ENCODE measurements around the gene GPC6. TPM values are rescaled to one million over a fixed set of nuclear protein-coding genes. Genes with fewer than 3 reads are reported as not detected.

Gene GPC6
- polyA plus RNA-seq, 1 donor (not counting 4 experiments of a cell fraction or from before 2014, with no cell fraction given), result 0.42 TPM

DNA sequence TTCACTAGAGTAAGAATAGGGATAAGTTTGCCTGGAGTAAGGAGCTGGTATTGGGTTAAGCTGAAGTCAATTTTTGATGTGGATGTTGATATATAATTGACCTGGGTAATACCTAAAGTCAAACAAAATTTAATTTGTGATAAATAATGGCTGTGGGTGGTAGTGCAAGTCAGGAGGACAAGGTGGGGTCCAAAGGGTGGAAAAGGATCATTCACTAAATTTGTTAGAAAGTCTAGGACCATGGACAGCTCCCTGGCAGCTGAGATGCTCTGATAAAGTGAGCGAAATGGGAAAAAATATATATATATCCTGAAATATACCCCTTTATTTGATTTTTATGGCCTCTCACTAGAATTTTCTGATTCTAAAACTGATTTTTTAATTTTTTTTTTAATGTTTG, 463.5 kb downstream of the GPC6 start:
- Histone ChIP-seq H3K4me2 (ENCODE audit: control insufficient read depth, extremely low read depth, insufficient read depth, low read depth, low read length) (no peak overlapping the region), H3K27me3 (ENCODE audit: control insufficient read depth, extremely low read depth, insufficient read depth, low read length) (no peaks in the 10 kb centered on the region), H3K27ac (ENCODE audit: control insufficient read depth, insufficient read depth, low read length) (no peak overlapping the region), H3K36me3 (ENCODE audit: control insufficient read depth in 2 of 2, extremely low read depth in 1 of 2, insufficient read depth in 2 of 2, low read length in 2 of 2) (no peaks in the 10 kb centered on the region), H4K20me1 (ENCODE audit: control insufficient read depth, extremely low read depth, insufficient read depth, low read length) (no peaks in the 10 kb centered on the region), H3K79me2 (ENCODE audit: control insufficient read depth, insufficient read depth, low read length) (no peaks in the 10 kb centered on the region), H2AFZ (ENCODE audit: control insufficient read depth, low read length) (no peak overlapping the region), H3K4me1 (ENCODE audit: control insufficient read depth, extremely low read depth, insufficient read depth, low read length) (no peaks in the 10 kb centered on the region), H3K4me3 (ENCODE audit: control insufficient read depth in 2 of 3, extremely low read depth in 1 of 3, insufficient read depth in 2 of 3, low read depth in 1 of 3, low read length in 3 of 3) (no peak overlapping the region), H3K9me3 (ENCODE audit: control insufficient read depth, low read depth, low read length) (no peaks in the 10 kb centered on the region), H3K9me1 (ENCODE audit: control insufficient read depth, extremely low read depth, insufficient read depth, low read length) (no peaks in the 10 kb centered on the region), H3K9ac (ENCODE audit: control insufficient read depth, extremely low read depth, insufficient read depth, low read length) (no peak overlapping the region)
- FAIRE-seq (no peak), DNase-seq (ENCODE audit: low read depth, low spot score) (no peak)
- TF ChIP-seq, protein P1, sequence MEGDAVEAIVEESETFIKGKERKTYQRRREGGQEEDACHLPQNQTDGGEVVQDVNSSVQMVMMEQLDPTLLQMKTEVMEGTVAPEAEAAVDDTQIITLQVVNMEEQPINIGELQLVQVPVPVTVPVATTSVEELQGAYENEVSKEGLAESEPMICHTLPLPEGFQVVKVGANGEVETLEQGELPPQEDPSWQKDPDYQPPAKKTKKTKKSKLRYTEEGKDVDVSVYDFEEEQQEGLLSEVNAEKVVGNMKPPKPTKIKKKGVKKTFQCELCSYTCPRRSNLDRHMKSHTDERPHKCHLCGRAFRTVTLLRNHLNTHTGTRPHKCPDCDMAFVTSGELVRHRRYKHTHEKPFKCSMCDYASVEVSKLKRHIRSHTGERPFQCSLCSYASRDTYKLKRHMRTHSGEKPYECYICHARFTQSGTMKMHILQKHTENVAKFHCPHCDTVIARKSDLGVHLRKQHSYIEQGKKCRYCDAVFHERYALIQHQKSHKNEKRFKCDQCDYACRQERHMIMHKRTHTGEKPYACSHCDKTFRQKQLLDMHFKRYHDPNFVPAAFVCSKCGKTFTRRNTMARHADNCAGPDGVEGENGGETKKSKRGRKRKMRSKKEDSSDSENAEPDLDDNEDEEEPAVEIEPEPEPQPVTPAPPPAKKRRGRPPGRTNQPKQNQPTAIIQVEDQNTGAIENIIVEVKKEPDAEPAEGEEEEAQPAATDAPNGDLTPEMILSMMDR (optimal IDR thresholded peaks at IDR 0.05 in 1 of 3, IDR thresholded peaks at IDR 0.05 in 1 of 3, conservative IDR thresholded peaks at IDR 0.05 in 1 of 3; ENCODE audit: extremely low read depth in 1 of 3, insufficient read depth in 2 of 3, low read length in 3 of 3), result no peak
- no peak for TF ChIP-seq EZH2 (IDR thresholded peaks at IDR 0.05; ENCODE audit: low read length)
- dilution Hi-C loops (cut with MboI; ENCODE audit: extremely low pct_ligation_motif_present, low sequenced_read_pairs), result no loop called here

DNA sequence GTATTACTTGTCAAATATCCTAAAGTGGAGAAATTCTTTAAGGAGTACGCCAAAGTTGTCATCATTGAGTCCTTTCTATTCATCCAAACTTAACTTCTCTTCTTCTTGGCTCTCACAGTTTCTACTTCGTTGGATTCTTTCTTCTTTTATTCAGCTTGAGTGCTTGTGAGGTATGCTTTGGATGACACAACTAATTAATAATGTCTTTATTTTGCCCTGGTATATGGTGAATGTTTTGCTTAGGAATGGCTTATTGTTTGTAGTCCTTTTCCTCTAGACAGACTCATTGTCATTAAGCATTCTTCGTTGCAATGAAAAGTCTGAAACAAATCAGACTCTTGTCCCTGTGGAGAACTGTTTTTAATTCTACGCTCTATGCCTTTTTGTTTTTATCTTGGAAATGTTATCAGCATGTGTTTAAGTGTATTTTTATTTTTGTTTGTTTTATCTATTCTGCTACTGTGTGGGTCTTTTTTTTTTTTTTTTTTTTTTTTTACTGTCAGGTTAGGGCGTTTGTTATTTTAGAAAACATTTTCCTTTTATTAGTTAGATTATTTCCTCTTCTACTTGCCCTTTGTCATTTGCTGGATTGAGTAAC, 471.5 kb downstream of the GPC6 start:
- H3K4me2 ChIP-seq (ENCODE audit: control insufficient read depth, extremely low read depth, insufficient read depth, low read depth, low read length), result no peak overlapping the region
- H3K27ac ChIP-seq (ENCODE audit: control insufficient read depth, insufficient read depth, low read length), result no peak overlapping the region
- H4K20me1 ChIP-seq (ENCODE audit: control insufficient read depth, extremely low read depth, insufficient read depth, low read length), result no peaks in the 10 kb centered on the region
- H3K79me2 ChIP-seq (ENCODE audit: control insufficient read depth, insufficient read depth, low read length), result no peaks in the 10 kb centered on the region
- dilution Hi-C loops (cut with MboI; ENCODE audit: extremely low pct_ligation_motif_present, low sequenced_read_pairs), result no loop called here
- no peak overlapping the region for H2AFZ ChIP-seq (ENCODE audit: control insufficient read depth, low read length)
- DNase-seq (ENCODE audit: low read depth, low spot score) (no peak), FAIRE-seq (no peak)
- H3K9me3 ChIP-seq (ENCODE audit: control insufficient read depth, low read depth, low read length), result no peaks in the 10 kb centered on the region
- H3K4me3 ChIP-seq (ENCODE audit: control insufficient read depth in 2 of 3, extremely low read depth in 1 of 3, insufficient read depth in 2 of 3, low read depth in 1 of 3, low read length in 3 of 3), result no peak overlapping the region
- H3K9me1 ChIP-seq (ENCODE audit: control insufficient read depth, extremely low read depth, insufficient read depth, low read length), result no peaks in the 10 kb centered on the region
- H3K4me1 ChIP-seq (ENCODE audit: control insufficient read depth, extremely low read depth, insufficient read depth, low read length), result no peaks in the 10 kb centered on the region
- H3K27me3 ChIP-seq (ENCODE audit: control insufficient read depth, extremely low read depth, insufficient read depth, low read length), result no peaks in the 10 kb centered on the region
- TF ChIP-seq EZH2 (IDR thresholded peaks at IDR 0.05; ENCODE audit: low read length), result no peak
- TF ChIP-seq, protein P1 (optimal IDR thresholded peaks at IDR 0.05 in 1 of 3, IDR thresholded peaks at IDR 0.05 in 1 of 3, conservative IDR thresholded peaks at IDR 0.05 in 1 of 3; ENCODE audit: extremely low read depth in 1 of 3, insufficient read depth in 2 of 3, low read length in 3 of 3), result no peak
- H3K9ac ChIP-seq (ENCODE audit: control insufficient read depth, extremely low read depth, insufficient read depth, low read length), result no peak overlapping the region
- no peaks in the 10 kb centered on the region for H3K36me3 ChIP-seq (ENCODE audit: control insufficient read depth in 2 of 2, extremely low read depth in 1 of 2, insufficient read depth in 2 of 2, low read length in 2 of 2)

All from keratinocyte (primary cell).